Dermis microvascular lymphatic vessel endothelial cell (primary cell): ENCODE data around the gene PITX2. TPM values are rescaled to one million over a fixed set of nuclear protein-coding genes. Genes with fewer than 3 reads are reported as not detected.
"Not testable (repeated sequence)": the region's sequence is repeated elsewhere in the genome, so short reads cannot be mapped to it uniquely, and the experiment has no call there.

Experiments
- DNase-seq, 2 donors: peaks; one replicate each; pipeline versions ENCODE4 v3.0.0 to v3.0.0-alpha.2; 2010; ENCODE audit warnings: low read depth in 2 of 2
- total RNA-seq: library from RNA; depleted of rRNA; stranded (reverse); fragments of >200 nt; gene quantifications from 2 replicates; pipeline ENCODE4 v1.2.1, GENCODE V29; 2014

The PITX2 gene
- total RNA-seq, 1 donor from 2014 or later: not detected

DNA sequence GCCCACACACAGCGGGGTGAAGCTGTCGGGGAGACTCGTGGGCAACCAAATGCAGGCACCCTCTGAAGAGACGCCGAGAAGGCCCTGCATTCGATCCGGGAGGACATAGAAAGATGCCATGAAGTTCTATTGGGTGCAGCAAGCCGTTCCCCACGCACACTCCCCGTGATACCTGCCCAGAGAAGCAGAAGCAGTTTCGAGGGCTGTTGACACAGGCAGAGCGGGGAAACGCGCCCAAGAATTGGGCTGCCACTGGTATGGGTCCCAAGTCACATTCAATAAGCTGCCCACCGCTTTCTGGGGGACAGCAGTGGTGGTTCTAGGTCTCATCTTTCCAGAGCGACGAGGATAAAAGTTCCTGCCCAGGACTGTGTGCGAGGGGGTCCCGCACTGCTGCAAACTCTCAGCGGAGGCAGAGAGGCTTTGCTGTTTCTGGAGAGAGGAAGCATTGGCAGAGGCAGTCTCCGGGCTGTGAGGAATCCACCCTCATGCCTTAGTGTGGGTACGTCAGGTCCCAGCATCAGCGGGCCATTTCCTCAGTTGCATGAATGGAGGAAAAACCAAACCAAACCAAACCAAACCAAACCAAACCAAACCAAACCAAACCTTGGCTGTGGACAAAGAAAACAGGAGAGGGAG lies 10.1 kb downstream of the PITX2 start:
- no peak for DNase-seq

DNA sequence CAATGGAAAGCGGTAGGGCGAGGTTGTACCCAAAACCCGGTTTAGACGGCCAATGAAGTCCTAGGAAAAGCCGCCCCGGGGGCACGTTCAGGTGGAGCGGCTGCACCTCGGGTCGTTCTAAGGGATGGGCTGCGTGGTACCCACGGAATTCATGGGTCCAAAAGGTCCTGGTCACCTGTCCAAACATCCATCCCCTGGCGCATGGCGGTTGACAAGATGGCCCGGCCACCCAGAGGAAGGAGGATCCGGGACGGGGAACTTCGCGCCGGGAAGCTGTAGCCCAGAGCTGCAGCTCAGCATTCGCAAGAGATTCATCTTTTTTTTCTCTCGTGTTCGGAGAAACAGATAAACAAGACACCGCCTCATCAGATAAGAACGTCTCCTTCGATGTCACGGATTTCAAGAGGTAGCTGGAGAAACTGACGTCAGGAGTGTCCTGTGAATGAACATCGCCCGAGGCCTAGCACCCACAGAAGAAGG lies 10.9 kb downstream of the PITX2 start:
- DNase-seq: no peak

DNA sequence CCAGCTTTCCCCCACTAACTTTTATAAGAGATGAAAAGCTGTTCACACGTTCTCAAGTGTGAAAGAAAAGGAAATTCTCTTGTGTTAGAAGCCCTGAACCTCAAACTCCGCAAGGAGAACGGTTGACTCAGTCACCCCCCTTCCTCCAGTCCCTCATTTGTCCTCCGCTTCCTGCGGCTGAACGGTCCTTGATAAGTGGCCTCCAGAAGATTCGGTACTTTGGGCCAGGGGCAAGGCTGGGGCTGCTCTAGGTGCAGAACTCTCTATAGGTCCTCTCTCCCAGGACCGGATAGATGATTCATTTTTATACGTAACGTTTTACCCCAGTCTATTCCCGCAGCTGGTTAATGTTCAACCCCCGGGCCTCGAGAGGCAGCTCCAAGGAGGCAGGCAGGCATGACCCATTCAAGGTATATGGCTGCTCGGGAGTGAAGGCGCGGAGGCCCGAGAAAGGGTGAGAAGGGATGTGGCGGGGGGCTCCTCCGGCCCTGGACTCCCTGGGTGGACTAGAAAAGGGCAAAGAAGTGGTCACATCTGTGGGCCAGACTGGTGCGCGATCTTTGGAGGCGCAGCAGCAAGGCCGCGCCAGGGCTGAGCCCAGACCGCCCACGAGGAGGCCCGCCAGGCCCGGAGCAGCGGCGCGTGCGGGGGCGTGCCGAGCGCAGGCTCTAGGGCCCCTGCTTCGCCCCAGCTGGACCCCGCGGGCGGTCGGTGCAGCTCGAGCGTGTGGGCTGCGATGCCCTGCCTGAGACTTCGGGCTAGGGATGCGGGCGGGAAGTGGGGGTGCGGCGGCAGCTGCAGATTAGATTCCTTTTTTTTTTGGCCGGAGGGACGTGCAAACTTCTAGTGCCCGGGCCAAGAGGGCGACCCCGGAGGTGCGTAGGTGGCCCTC lies 11.7 kb downstream of the PITX2 start:
- no peak for DNase-seq

DNA sequence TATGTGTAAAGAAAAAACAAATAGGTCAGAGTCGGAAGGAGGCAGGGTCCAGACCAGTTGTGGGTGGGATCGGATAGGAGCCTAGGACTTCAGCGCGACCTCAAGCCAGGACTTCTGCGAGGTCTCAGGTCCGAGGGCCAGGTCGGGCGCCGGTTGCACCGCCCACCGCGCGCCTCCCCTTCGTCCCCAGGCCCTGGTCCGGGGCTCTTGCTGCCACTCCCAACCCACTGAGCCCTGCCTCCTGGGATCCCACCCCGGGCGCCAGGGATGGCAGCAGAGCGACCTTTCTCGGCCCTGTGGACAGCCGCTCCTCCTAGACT lies 12.3 kb downstream of the PITX2 start:
- DNase-seq: no peak

DNA sequence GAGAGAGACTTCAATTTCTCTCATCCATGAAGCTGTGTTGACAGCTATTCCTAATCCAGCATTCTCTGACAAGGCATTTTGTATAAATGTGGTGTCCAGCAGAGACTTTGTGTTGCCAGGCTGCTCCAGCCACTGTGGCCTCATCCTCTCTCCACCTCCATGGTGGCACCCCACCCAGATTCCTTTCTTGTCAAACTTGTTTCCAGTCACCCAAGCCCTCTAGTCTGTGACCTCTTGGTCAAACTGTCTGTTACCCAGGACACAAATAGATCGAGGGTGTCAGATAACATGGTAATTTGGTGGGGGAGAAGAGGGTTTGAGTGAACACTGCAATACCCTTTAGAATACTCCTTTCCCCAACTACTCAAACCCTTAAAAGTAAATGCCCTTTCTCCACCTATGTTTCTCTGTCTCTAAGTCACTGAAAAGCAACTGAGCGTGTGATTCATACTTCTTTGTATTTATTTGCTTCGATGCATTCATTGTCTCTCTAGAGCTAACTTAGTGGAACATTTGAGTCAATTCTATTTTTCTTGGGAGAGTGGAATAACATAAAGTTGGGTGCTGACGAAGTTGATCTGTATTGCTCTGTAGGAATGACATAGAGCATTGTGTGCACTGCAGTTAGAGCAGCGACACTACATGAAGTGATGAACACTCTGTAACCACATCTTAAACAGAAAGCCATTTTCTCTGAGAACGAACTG lies 13.7 kb downstream of the PITX2 start:
- DNase-seq: no peak

DNA sequence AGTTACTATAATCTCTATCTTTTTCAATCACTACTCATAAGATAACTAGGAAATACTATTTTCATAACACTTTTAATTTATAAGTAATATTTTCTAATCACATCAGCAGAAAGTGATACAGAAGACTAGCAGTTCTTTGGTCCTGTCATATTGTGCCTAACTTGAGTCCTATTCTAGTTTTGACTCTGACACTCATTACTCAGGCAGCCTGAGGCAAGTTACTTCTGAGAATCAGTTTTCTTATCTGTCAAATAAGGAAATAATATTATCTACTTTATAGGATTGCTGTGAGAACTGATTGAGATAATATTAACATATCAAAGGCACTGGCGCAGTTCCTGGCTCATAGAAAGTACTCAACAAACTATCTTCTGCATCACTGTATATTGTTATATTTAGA lies 17.8 kb downstream of the PITX2 start:
- DNase-seq: no peak

DNA sequence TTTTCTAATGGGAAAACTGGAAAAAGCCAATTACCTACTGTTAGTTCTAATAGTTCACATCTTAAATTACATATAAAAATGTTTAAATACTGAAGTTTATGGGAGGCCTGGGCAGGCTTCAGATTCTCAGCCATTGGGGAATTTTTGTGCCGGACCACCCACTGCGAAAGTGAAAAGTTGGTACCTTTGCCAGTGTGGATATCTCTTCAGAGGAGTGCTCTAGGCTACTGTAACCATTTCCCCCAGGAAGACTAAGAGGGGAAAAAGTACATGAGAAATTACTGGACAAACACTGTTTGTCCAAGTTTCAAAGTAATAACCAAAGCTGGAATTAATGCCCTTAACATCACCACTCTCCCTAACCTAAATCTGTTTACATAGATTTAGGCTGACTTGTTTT lies 20.8 kb downstream of the PITX2 start:
- no peak for DNase-seq

DNA sequence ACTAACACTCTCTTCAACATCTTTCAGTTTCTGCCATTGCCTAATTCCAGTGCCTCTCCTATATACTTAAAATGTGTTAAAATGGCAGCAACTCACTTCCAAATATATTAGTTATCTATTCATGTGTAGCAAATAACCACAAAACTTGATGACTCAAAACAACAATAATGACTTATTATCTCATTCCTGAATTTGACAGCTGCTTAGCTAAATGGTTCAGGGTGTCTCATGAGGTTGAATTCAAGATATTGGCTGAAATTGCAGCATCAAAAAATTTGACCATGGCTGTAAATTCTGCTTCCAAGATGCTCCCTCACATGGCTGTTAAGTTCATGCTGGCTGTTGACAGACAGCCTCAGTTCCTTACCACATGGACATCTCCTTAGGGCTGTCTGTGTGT lies 25.3 kb downstream of the PITX2 start:
- DNase-seq: no peak

DNA sequence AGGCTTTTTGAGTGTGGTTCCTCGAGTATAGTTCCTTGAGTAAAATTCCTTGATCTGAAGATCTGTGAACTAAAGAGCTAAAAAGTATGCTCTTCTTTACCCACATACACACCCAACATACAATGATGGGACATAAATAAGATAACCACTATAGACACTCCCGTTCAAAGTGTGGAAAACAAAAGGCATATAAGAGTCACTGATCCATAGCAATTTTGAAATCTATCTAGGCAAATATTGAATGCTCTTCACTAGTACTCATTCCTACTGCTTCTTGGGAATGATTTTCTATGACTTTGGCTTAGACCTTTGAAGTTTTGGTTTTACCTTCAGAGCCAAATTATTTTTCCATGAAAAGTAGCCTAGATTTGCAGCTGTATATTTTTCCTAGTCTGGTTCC lies 26.4 kb downstream of the PITX2 start:
- no peak for DNase-seq

DNA sequence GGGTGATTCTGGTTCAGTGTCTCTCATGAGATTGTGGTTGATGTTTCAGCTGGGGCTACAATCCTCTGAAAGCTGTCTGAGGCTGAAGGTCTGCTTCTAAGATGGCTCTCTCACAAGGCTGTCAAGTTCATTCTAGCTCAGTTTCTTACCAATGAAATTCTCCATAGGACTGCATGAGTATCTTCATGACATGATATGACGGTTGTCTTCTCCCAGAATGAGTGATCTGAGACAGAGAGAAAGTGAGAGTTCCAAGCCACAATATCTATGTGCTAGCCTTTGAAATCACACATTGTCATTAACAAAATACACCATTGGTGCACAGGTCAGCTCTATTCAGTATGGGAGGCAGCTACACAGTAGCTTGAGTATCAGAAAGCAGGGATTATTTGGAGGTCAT lies 27.3 kb downstream of the PITX2 start:
- DNase-seq: no peak

DNA sequence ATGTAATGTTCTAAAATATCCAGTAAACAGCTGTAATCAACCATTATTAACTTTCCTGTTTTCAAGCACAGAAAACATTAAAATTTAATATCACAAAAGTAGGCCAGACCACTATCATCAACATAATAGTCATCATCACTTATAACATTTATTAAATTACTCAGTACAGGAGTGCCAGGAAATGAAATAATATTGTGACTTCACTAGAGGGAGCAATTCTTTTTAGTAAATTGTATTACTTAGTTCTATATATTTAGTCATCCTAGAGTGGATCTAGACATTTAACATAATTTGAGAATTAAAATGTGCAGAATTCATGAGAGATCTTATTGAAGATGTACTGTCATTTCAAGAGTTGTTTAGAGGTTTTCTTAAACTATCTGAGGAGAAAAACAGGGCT lies 33.6 kb downstream of the PITX2 start:
- peak in 1 of 2 donors; percentile 11 for DNase-seq

DNA sequence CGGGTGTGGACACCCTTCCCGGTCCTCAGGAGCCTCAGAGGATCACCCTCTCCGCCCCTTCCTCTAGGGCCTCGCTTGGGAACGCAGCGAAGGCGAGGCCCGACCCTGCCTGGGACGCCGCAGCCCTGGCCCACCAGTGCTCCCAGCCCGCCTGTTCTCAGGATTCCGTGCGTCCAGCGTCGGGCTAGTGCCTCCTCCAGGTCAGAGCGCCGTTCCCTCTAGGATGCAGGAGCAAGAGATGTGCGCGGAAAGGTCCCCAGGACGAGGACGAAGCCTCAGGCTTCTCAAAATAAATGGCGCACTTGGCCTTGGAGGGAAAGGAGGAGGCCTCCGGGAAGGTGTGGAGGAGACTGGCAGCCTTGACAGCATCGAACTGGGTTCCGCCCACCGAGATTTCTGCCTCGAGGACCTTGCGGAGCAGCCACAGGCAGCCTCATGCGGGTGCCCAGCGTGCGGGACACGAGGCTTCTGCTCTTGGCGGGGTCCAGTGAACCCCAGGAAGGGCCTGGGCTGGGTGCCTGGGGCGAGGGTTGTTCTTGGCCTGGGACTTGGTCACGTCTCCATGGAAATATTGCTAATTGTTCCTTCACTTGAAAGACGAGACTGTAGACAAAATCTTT lies 35.1 kb downstream of the PITX2 start:
- DNase-seq: no peak

DNA sequence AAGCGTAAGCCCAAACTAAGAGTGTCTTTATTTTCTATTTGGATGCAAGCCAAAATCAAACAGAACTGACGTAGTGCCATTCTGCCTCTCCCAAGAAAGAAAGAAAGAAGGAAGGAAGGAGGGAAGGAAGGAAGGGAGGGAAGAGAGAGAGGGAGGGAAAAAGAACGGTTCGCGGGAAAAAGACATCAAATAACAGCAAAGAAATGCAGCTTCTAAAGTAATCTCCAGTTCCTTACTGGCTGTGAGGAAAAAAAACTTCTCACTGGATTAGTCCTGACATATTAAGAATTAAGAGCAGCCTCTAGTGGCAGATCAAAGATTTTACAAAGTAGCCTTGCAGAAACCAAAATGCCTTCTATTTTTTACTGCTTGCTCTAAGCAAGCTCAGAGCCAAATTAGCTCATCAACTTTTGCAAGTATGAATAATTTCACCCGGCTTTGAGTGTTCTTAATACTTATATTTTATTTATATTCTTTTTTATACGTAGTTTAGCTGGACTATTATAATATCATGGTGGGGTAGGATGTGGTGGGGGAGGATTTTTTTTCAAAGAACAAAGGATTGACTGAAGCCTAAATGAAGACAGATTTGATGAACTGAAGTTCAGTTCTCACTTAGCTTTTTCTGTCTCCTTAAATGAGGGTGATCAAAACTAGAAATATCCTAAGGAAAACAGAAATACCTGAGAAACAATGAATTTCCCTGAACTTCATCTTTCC lies 36.6 kb downstream of the PITX2 start:
- peak; percentile 9 to 70 for DNase-seq

DNA sequence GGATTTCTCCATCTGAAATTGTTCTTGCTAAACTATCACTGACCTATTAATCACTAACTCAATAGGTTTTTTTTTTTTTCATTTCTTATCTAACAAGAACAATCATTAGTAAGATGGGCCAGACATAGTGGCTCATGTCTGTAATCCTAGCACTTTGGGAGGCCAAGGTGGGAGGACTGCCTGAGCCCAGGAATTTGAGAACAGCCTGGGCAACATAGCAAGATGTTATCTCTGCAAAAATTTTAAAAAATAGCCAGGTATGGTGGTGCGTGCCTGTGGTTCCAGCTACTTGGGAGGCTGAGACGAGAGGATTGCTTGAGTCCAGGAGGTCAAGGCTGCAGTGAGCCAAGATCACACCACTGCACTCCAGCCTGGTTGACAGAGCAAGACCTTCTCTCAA lies 46.2 kb downstream of the PITX2 start:
- not testable (repeated sequence) for DNase-seq

Other genes starting within 250 kb of the PITX2 start
- under 0.01 TPM in 1 of 2 replicates, not detected in the other for gene ENPEP, start 146.9 kb downstream of the PITX2 start, total RNA-seq